PFSK-1 (cell line): Measurements from ENCODE around the gene IGSF3.

ENCODE experiments used
- FOXP2 ChIP-seq: optimal IDR thresholded peaks from 2 replicates; pipeline ENCODE3; 2011; ENCODE audit warnings: borderline replicate concordance, control low read depth, inconsistent platforms; ENCODE audit not compliant: insufficient read depth; ENCODE audit errors: extremely low read length, extremely low read depth
- POLR2AphosphoS5 ChIP-seq: IDR thresholded peaks from 2 replicates; pipeline ENCODE4 v1.6.1; 2012; ENCODE audit warnings: low read depth, mild to moderate bottlenecking, control low read depth, low read length, moderate library complexity
- REST ChIP-seq, 2 experiments: IDR thresholded peaks; 2 replicates each; pipeline versions ENCODE4 v1.6.1 to v1.8.0; 2011 to 2012; ENCODE audit warnings: low read depth in 2 of 2, low read length in 2 of 2, control low read depth in 1 of 2, inconsistent platforms in 1 of 2, mild to moderate bottlenecking in 1 of 2, moderate library complexity in 1 of 2; ENCODE audit not compliant: insufficient read depth in 1 of 2
- SIN3A ChIP-seq: IDR thresholded peaks from 2 replicates; pipeline ENCODE4 v1.6.1; 2012; ENCODE audit warnings: mild to moderate bottlenecking, low read length, moderate library complexity, borderline replicate concordance; ENCODE audit not compliant: insufficient read depth
- TAF1 ChIP-seq: IDR thresholded peaks from 2 replicates; pipeline ENCODE4 v1.6.1; 2012; ENCODE audit warnings: low read length, control low read depth, borderline replicate concordance; ENCODE audit not compliant: insufficient read depth

IGSF3 gene

GRCh38 chr1:116681343-116681899 is 13.9 kb upstream of the IGSF3 start:
- TF ChIP-seq TAF1 (no peak), POLR2AphosphoS5 (no peak), REST (IDR thresholded peaks at IDR 0.05; ENCODE audit: insufficient read depth in 1 of 2, low read depth in 2 of 2, low read length in 2 of 2) (no peak), FOXP2 (no peak), SIN3A (no peak)

- TF ChIP-seq FOXP2, result no peak
- no peak for TF ChIP-seq POLR2AphosphoS5
- no peak for TF ChIP-seq TAF1
- TF ChIP-seq SIN3A, result no peak
- TF ChIP-seq REST (IDR thresholded peaks at IDR 0.05; ENCODE audit: insufficient read depth in 1 of 2, low read depth in 2 of 2, low read length in 2 of 2), result no peak
These were observed 13.2 kb upstream of the IGSF3 start for GRCh38 chr1:116680752-116681151.

GRCh38 chr1:116679828-116680628 is 12.5 kb upstream of the IGSF3 start:
- TF ChIP-seq TAF1 (no peak), SIN3A (no peak), REST (IDR thresholded peaks at IDR 0.05; ENCODE audit: insufficient read depth in 1 of 2, low read depth in 2 of 2, low read length in 2 of 2) (no peak), FOXP2 (no peak), POLR2AphosphoS5 (no peak)

- TF ChIP-seq FOXP2 (no peak), TAF1 (no peak)
These were observed 11.7 kb upstream of the IGSF3 start for GRCh38 chr1:116679091-116679827.

GRCh38 chr1:116678732-116679090 is 11.2 kb upstream of the IGSF3 start:
- no peak for TF ChIP-seq POLR2AphosphoS5
- no peak for TF ChIP-seq FOXP2
- TF ChIP-seq SIN3A, result no peak
- no peak for TF ChIP-seq TAF1
- no peak for TF ChIP-seq REST (IDR thresholded peaks at IDR 0.05; ENCODE audit: insufficient read depth in 1 of 2, low read depth in 2 of 2, low read length in 2 of 2)
